MM.1S (cell line): Measurements from ENCODE around the gene TRMT10B.

ENCODE experiments used
- DNase-seq: peaks from one replicate; pipeline ENCODE4 v3.0.0-alpha.2; 2015
- H2AFZ ChIP-seq: fragments of 300-600 bp; sonication (generic); 2 replicates; pipeline ENCODE4 v1.6.0; 2016; ENCODE audit warnings: antibody characterized with exemption, low read length
- H3F3A ChIP-seq: fragments of 300-600 bp; sonication (generic); 2 replicates; pipeline ENCODE4 v1.6.1; 2016; ENCODE audit warnings: mild to moderate bottlenecking, antibody characterized with exemption, low read length, moderate library complexity, mixed read lengths; ENCODE audit not compliant: insufficient read depth
- H3K27ac ChIP-seq: fragments of 300-600 bp; sonication (generic); 2 replicates; pipeline ENCODE4 v1.5.1; 2016; ENCODE audit warnings: mild to moderate bottlenecking, low read length
- H3K27me3 ChIP-seq: fragments of 300-600 bp; sonication (generic); replicated peaks from 2 replicates; pipeline ENCODE4 v1.6.0; 2016; ENCODE audit warnings: low read length; ENCODE audit not compliant: insufficient read depth
- H3K36me3 ChIP-seq: fragments of 300-600 bp; sonication (generic); replicated peaks from 2 replicates; pipeline ENCODE4 v1.6.1; 2016; ENCODE audit warnings: mild to moderate bottlenecking, low read length, mixed read lengths; ENCODE audit not compliant: insufficient read depth
- H3K4me1 ChIP-seq: fragments of 300-600 bp; sonication (generic); 2 replicates; pipeline ENCODE4 v1.6.1; 2016; ENCODE audit warnings: low read length, mixed read lengths
- H3K4me2 ChIP-seq: fragments of 300-600 bp; sonication (generic); 2 replicates; pipeline ENCODE4 v1.6.0; 2016; ENCODE audit warnings: low read depth, low read length
- H3K4me3 ChIP-seq: fragments of 300-600 bp; sonication (generic); 2 replicates; pipeline ENCODE4 v1.5.1; 2016; ENCODE audit warnings: low read length, mixed read lengths
- H3K79me2 ChIP-seq: fragments of 300-600 bp; sonication (generic); 2 replicates; pipeline ENCODE4 v1.6.1; 2016; ENCODE audit warnings: mixed run types, low read length, mixed read lengths
- H3K9ac ChIP-seq: fragments of 300-600 bp; sonication (generic); 2 replicates; pipeline ENCODE4 v1.6.1; 2016; ENCODE audit warnings: low read length, mixed read lengths
- H3K9me2 ChIP-seq: fragments of 300-600 bp; sonication (generic); replicated peaks from 2 replicates; pipeline ENCODE4 v1.6.1; 2016; ENCODE audit warnings: mild to moderate bottlenecking, low read length, mixed read lengths; ENCODE audit not compliant: insufficient read depth
- H3K9me3 ChIP-seq: fragments of 300-600 bp; sonication (generic); replicated peaks from 2 replicates; pipeline ENCODE4 v1.6.1; 2016; ENCODE audit warnings: mild to moderate bottlenecking, low read length, mixed read lengths; ENCODE audit not compliant: insufficient read depth
- H4K20me1 ChIP-seq: fragments of 300-600 bp; sonication (generic); 2 replicates; pipeline ENCODE4 v1.6.1; 2016; ENCODE audit warnings: mild to moderate bottlenecking, low read length, moderate library complexity, mixed read lengths; ENCODE audit not compliant: insufficient read depth
- CTCF ChIP-seq: fragments of 300-600 bp; sonication (generic); IDR thresholded peaks from 2 replicates; pipeline ENCODE4 v1.5.1; 2016; ENCODE audit warnings: antibody characterized with exemption, low read length, mixed read lengths
- EZH2 ChIP-seq: fragments of 300-600 bp; sonication (generic); optimal IDR thresholded peaks from 2 replicates; pipeline ENCODE3; 2017; ENCODE audit warnings: low read depth, mild to moderate bottlenecking, antibody characterized with exemption, low read length, mixed read lengths
- EZH2phosphoT487 ChIP-seq: fragments of 300-600 bp; sonication (generic); IDR thresholded peaks from 2 replicates; pipeline ENCODE4 v1.6.1; 2018; ENCODE audit warnings: antibody characterized with exemption, low read length

TRMT10B gene

DNA sequence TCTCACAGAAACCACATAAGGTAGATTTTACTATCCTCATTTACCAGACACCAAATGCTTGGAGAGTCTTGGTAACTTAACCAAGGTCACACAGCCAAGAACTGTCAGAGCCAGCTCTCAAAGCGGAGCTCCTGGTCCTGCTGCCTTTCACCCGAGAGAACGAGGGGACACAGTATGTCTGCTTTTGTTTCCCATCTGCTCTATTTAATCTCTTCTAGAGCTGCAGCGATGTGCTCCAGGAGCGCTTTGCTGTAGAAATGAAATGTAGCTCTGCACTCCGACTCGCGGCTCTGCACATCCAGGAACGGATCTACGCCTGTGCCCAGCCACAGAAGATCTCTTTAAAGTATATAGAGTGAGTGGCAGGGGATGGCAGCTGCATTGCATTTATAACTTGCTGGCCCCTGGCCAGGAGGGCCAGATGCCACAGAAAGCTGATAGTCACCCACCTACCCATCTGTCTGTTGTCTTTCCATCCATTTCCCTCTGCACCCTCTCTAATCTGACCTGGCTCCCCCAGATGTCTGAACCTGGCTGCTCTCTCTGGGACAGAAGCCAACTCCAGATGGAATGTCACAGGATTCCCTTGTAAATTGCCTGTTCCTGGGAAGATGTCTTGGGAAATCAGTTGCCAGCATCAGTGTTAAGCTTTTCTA, 21.4 kb upstream of the TRMT10B start:
- Histone ChIP-seq H4K20me1 (no peaks in the 10 kb centered on the region), H3K9me3 (no peaks in the 10 kb centered on the region), H3K4me2 (no peak overlapping the region), H3K79me2 (no peaks in the 10 kb centered on the region), H3K9ac (no peak overlapping the region), H3K36me3 (no peaks in the 10 kb centered on the region), H3K9me2 (no peaks in the 10 kb centered on the region), H3K4me1 (no peaks in the 10 kb centered on the region), H2AFZ (no peak overlapping the region), H3K4me3 (no peak overlapping the region), H3K27me3 (no peaks in the 10 kb centered on the region), H3K27ac (no peak overlapping the region), H3F3A (no peaks in the 10 kb centered on the region)
- TF ChIP-seq EZH2 (no peak), EZH2phosphoT487 (no peak), CTCF (no peak)
- DNase-seq: no peak

DNA sequence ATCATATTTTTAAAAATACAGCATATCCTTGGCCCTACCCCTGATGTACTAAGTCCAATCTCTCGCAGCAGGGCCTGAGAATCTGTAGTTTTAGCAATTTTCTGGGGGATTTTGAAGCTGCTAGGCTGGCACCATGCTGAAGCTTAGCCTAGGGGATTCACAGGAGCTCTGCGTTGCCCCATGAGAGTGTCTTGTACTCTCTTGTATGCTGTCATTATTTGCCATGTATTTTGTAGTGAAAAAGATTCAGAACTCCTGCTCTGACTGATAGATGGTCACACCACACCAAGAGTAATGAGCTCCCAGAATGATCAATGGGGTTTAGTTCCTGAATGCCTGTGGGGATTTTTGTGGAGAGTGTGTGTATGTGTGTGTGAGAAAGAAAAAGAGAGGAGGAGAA, 20.7 kb upstream of the TRMT10B start:
- H3K9ac ChIP-seq: no peak overlapping the region
- H3K36me3 ChIP-seq: no peaks in the 10 kb centered on the region
- H3K9me3 ChIP-seq: no peaks in the 10 kb centered on the region
- H3K79me2 ChIP-seq: no peaks in the 10 kb centered on the region
- no peak overlapping the region for H3K27ac ChIP-seq
- no peaks in the 10 kb centered on the region for H3K4me1 ChIP-seq
- H3K4me2 ChIP-seq: no peak overlapping the region
- TF ChIP-seq EZH2 (no peak), EZH2phosphoT487 (no peak), CTCF (no peak)
- no peak overlapping the region for H2AFZ ChIP-seq
- no peaks in the 10 kb centered on the region for H3K27me3 ChIP-seq
- DNase-seq: no peak
- H3F3A ChIP-seq: no peaks in the 10 kb centered on the region
- no peaks in the 10 kb centered on the region for H4K20me1 ChIP-seq
- no peak overlapping the region for H3K4me3 ChIP-seq
- H3K9me2 ChIP-seq: no peaks in the 10 kb centered on the region

DNA sequence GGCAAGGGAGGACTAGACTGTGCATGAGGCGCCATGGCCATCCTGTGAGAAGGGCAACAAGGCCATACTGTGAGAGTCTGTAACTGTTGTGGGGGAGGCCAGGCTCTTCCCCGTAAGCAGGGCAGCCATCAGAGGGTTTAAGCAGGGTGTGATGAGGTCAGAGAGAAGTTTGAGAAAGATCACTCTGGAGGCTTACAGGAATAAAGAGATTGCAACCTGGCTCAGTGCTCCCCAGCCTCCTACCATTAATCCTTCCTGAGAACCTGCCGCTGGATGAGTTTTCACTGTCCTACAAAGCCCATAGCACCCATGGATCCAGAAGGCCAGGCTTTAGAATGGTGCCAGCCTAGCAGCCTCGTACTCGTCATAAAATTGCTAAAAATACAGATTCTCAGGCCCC, 14.4 kb upstream of the TRMT10B start:
- H3K36me3 ChIP-seq: no peaks in the 10 kb centered on the region

More for the DNA sequence above, 14.4 kb upstream of the TRMT10B start:
- Histone ChIP-seq H3K27ac (no peak overlapping the region), H2AFZ (no peak overlapping the region), H3F3A (no peaks in the 10 kb centered on the region), H3K27me3 (no peaks in the 10 kb centered on the region), H3K4me2 (no peak overlapping the region), H3K9me2 (no peaks in the 10 kb centered on the region), H4K20me1 (no peaks in the 10 kb centered on the region), H3K4me1 (no peaks in the 10 kb centered on the region), H3K4me3 (no peak overlapping the region), H3K9me3 (no peaks in the 10 kb centered on the region), H3K79me2 (no peaks in the 10 kb centered on the region), H3K9ac (no peak overlapping the region)
- TF ChIP-seq EZH2phosphoT487 (no peak), EZH2 (no peak), CTCF (no peak)
- DNase-seq: no peak
